AG09319 (cell line): ENCODE measurements around the gene CCDC80.

Experiments
- DNase-seq: peaks from one replicate; pipeline ENCODE4 v3.0.0-alpha.2; 2010; ENCODE audit warnings: low read depth; ENCODE audit errors: extremely low read depth
- TF ChIP-seq, protein P1 (sequence below): IDR thresholded peaks from 2 replicates; pipeline ENCODE4 v1.5.1; 2011; ENCODE audit warnings: low read depth, mild to moderate bottlenecking, inconsistent platforms, low read length, moderate library complexity

Gene CCDC80, protein sequence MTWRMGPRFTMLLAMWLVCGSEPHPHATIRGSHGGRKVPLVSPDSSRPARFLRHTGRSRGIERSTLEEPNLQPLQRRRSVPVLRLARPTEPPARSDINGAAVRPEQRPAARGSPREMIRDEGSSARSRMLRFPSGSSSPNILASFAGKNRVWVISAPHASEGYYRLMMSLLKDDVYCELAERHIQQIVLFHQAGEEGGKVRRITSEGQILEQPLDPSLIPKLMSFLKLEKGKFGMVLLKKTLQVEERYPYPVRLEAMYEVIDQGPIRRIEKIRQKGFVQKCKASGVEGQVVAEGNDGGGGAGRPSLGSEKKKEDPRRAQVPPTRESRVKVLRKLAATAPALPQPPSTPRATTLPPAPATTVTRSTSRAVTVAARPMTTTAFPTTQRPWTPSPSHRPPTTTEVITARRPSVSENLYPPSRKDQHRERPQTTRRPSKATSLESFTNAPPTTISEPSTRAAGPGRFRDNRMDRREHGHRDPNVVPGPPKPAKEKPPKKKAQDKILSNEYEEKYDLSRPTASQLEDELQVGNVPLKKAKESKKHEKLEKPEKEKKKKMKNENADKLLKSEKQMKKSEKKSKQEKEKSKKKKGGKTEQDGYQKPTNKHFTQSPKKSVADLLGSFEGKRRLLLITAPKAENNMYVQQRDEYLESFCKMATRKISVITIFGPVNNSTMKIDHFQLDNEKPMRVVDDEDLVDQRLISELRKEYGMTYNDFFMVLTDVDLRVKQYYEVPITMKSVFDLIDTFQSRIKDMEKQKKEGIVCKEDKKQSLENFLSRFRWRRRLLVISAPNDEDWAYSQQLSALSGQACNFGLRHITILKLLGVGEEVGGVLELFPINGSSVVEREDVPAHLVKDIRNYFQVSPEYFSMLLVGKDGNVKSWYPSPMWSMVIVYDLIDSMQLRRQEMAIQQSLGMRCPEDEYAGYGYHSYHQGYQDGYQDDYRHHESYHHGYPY

DNA sequence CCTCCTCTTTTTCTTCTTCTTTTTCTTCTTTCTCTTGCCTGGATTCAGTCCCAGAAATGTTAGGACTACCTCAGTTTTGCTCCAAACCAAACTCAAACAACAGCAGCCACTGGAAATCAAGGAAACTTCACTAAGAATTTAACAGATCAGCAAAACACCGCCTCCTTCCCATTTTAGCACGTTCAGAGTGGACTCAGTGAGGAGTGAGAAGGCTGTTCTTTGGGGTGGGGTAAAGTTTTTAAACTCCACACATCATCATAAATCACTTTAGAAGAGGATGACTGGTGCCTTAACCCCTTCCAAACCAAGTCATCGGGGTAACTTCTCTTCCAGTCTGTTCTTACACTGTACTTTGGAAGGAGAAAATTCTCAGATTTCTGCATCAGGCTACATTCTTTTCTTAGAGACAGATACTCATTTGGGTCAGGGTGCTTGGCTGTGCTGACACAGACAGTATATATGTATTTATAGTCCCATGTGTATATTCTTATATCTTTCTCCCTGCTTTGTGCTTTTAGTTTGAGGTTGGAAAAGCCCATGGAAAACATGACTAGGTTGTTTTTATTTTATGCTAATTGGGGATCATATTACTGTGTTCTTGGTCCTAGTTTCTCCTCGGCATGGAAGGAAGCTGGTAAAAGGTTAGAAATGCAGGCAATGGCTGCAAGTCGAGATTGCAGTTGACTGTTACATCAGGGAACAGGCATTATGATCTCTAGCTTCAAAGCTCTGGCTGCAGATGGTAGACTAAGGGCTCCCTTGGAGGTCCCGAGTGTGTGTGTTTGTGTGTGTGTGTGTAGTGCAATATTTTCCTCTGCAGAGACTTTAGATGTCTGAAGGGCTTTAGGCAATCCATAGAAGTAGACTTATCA, at the start of gene CCDC80:
CCDC80 (minus strand) TSS at position 214 of the 872 bp plus-strand sequence. CDS start 1,238 bp downstream, outside the sequence.
- no peak for DNase-seq
- TF ChIP-seq, protein P1, sequence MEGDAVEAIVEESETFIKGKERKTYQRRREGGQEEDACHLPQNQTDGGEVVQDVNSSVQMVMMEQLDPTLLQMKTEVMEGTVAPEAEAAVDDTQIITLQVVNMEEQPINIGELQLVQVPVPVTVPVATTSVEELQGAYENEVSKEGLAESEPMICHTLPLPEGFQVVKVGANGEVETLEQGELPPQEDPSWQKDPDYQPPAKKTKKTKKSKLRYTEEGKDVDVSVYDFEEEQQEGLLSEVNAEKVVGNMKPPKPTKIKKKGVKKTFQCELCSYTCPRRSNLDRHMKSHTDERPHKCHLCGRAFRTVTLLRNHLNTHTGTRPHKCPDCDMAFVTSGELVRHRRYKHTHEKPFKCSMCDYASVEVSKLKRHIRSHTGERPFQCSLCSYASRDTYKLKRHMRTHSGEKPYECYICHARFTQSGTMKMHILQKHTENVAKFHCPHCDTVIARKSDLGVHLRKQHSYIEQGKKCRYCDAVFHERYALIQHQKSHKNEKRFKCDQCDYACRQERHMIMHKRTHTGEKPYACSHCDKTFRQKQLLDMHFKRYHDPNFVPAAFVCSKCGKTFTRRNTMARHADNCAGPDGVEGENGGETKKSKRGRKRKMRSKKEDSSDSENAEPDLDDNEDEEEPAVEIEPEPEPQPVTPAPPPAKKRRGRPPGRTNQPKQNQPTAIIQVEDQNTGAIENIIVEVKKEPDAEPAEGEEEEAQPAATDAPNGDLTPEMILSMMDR: no peak

DNA sequence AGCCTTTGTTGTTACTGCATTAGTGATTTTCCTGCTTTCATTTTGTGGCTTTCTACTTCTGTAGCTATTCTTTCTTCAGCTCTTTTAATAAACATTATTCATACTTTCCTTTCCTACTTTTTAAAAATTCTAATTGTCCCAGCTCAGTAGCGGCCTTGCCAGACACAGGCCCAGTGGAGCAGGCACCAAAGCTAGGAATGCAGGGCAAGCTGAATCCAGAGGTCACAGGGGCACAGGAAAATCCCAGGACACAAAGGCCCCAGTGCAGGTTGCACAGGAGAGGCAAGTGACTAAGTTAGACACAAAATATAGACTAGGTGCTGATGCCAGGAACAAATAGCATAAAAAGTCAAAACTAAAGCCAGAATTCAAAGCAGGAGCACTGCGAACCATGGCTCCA, 49.0 kb upstream of the CCDC80 start:
- no peak for DNase-seq
- TF ChIP-seq, protein P1: no peak

DNA sequence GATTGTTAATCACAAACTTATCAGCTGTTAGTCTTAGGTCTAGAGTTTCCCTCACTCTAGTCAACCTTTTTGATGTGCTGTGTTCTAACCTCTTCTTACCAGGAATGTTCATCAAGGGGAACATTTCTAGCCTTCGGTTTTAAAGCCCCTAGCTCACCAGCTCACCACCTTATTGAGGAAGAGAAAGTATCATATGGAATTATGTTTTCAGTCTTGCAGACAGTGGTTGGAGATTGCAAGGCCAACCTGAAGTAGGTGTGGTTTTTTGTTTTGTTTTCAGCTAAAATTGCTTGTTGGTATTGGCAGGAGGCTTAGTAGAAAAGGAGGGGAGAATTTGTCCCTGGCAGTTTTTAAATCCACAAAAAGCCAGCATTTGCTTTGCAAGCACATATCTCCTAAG, 48.4 kb upstream of the CCDC80 start:
- TF ChIP-seq, protein P1: no peak
- DNase-seq: no peak

DNA sequence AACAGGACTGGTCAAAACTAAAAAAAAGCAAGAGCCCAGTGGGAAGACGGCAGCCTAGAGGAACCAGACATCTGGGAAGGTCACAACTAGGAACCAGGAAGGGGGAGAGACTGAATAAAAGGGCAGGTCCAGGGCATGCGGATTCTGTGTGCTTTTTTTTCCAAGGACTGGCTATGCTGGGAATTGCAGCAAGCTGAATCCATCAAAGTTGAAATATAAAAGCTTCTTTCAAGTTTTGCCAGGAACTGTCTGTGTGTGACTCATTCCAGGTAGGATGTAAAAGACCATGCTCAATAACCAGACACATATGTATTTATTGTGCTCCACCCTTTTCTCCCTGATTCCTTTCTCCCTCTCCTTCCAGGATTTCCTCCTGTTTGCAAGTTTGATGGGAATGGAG, 47.9 kb upstream of the CCDC80 start:
- DNase-seq: no peak
- TF ChIP-seq, protein P1: no peak

DNA sequence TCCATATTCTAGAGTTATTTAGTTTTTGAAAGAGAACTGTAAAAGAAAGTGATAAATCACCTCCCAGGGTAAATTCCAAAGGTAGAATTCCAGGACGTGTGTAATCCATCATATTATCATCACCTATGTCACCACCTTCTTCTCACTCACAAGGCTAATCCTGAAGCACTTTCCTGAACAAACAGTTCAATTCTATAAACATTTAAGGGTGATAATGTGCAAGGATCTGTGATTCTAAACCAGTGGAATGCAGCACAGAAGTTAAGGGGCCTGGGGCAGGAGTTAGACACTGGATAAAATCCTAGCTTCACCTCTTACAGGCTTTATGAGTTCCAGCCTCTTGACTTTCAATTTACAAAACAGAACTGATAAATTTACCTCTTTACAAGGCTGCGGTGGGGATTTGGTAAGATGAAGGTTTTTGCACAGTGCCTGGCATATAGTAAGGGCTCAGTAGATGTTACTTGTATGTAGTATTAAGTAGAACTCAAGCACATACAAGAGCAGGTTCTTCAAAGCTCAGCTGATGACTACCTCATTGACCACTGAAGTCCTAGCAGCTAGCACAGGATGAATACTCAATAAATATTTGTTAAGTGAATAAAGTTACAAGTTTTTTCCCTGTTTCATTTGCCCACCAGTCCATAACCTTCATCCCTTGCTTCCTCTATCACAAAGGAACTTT, 47.3 kb upstream of the CCDC80 start:
- TF ChIP-seq, protein P1: no peak
- DNase-seq: no peak

DNA sequence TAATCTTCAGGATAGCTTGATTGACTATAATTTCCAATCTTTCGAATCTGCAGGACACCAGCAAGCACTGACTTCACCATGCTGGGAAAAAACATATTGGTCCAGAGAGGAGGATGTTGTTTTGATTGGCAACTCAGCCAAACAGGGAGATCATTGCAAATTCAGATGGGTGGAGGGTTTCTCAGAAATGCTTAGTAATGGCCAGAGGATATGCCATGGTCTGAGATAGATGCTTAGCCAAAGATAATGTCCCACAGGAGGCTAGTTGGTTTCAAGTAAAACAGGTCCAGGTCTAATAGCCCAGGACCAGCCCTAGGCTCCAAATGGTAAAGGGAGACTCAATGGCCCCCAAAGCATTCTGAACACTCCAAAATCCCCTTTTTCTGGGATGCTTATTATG, 46.7 kb upstream of the CCDC80 start:
- TF ChIP-seq, protein P1: no peak
- DNase-seq: no peak
